CD4-positive, CD25-positive, alpha-beta regulatory T cell (primary cell): ENCODE data around the gene SPATA17. TPM values are rescaled to one million over a fixed set of nuclear protein-coding genes. Genes with fewer than 3 reads are reported as not detected.
A peak's percentile ranks its signal among the peaks of the same experiment; 100 is the strongest.

Experiments
- ATAC-seq, 2 donors: fragments of 150-1000 bp; cut with Tn5 transposase; one replicate each; pipeline ENCODE4 v1.10.0; 2021; ENCODE audit warnings: low read depth in 2 of 2, moderate number of reproducible peaks in 2 of 2, moderate library complexity in 1 of 2
- DNase-seq, 3 donors: peaks; one replicate each; pipeline versions ENCODE4 v3.0.0 to v3.0.0-alpha.2; 2012 to 2022; ENCODE audit warnings: mixed read lengths in 1 of 3
- H3K27ac ChIP-seq: one replicate; pipeline ENCODE4 v1.7.0; 2013; ENCODE audit warnings: mild to moderate bottlenecking, low read length; ENCODE audit not compliant: insufficient read depth, poor library complexity, severe bottlenecking
- H3K27me3 ChIP-seq: one replicate; pipeline ENCODE4 v1.7.0; 2013; ENCODE audit warnings: low read length; ENCODE audit not compliant: control insufficient read depth, insufficient read depth
- H3K36me3 ChIP-seq: one replicate; pipeline ENCODE4 v1.7.0; 2013; ENCODE audit warnings: mild to moderate bottlenecking, low read length, moderate library complexity; ENCODE audit not compliant: control insufficient read depth, insufficient read depth
- H3K4me1 ChIP-seq: 2 replicates; pipeline ENCODE4 v1.7.0; 2013; ENCODE audit warnings: mild to moderate bottlenecking, low read length; ENCODE audit not compliant: insufficient read depth, control insufficient read depth, poor library complexity, severe bottlenecking
- H3K4me3 ChIP-seq: one replicate; pipeline ENCODE4 v1.7.0; 2013; ENCODE audit warnings: low read depth, mild to moderate bottlenecking, low read length, moderate library complexity
- H3K9me3 ChIP-seq, 2 experiments: 1 replicate in 1 of 2; 2 replicates in 1 of 2; pipeline ENCODE4 v1.7.0; 2013; ENCODE audit warnings: low read length in 2 of 2, mild to moderate bottlenecking in 1 of 2, moderate library complexity in 1 of 2; ENCODE audit not compliant: control insufficient read depth in 2 of 2
- H3K27ac Mint-ChIP-seq, 3 donors: one replicate each; pipeline ENCODE4 v1.8.0; 2020 to 2022; ENCODE audit warnings: mild to moderate bottlenecking in 3 of 3, mixed read lengths in 3 of 3, moderate library complexity in 2 of 3
- H3K27me3 Mint-ChIP-seq: one replicate; pipeline ENCODE4 v1.8.0; 2022; ENCODE audit warnings: mild to moderate bottlenecking, mixed read lengths
- H3K36me3 Mint-ChIP-seq: one replicate; pipeline ENCODE4 v1.8.0; 2020; ENCODE audit warnings: mixed read lengths
- H3K4me1 Mint-ChIP-seq, 4 donors: one replicate each; pipeline ENCODE4 v1.8.0; 2020 to 2022; ENCODE audit warnings: mixed read lengths in 4 of 4, mild to moderate bottlenecking in 1 of 4
- H3K4me3 Mint-ChIP-seq, 4 donors: one replicate each; pipeline ENCODE4 v1.8.0; 2020 to 2022; ENCODE audit warnings: mild to moderate bottlenecking in 4 of 4, mixed read lengths in 4 of 4, moderate library complexity in 3 of 4
- H3K9me3 Mint-ChIP-seq, 7 donors: one replicate each; pipeline ENCODE4 v1.8.0; 2020 to 2022; ENCODE audit warnings: mixed read lengths in 7 of 7, mild to moderate bottlenecking in 3 of 7, moderate library complexity in 2 of 7
- polyA plus RNA-seq, 4 donors: library from polyadenylated mRNA; unstranded; fragments of 300-500 nt; fragmentation: Illumina TruSeq; gene quantifications; one replicate each; pipeline ENCODE4 v1.2.3, GENCODE V29; 2021
- total RNA-seq: library from RNA; stranded (reverse); gene quantifications from one replicate; pipeline ENCODE4 v1.2.3, GENCODE V29; 2022

The SPATA17 gene
- total and polyA plus RNA-seq, 5 donors from 2014 or later: not detected

DNA sequence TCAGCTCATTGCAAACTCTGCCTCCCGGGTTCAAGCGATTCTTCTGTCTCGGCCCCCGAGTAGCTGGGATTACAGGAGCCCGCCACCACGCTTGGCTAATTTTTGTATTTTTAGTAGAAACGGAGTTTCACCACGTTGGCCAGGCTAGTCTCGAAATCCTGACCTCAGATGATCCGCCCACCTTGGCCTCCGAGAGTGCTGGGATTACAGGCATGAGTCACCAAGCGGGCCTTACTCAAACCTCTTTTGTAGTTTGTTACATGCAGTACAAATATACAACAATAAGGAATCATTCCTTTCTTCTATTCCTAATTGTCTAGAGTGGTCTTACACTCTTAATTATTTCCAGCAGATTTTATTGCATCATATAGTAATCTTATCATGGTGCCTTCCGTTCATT lies 16.6 kb downstream of the SPATA17 start:
- Mint-ChIP-seq H3K36me3 (no peaks in the 10 kb centered on the region), H3K9me3 (no peaks in the 10 kb centered on the region), H3K4me3 (no peak overlapping the region), H3K27me3 (peaks cover 9% of the 10 kb centered on the region), H3K27ac (peak overlapping the region in 1 of 3 donors; percentile 21), H3K4me1 (no peaks in the 10 kb centered on the region)
- H3K9me3 ChIP-seq: no peaks in the 10 kb centered on the region
- H3K4me3 ChIP-seq: no peak overlapping the region
- H3K27me3 ChIP-seq: peaks cover 2% of the 10 kb centered on the region
- DNase-seq: no peak
- ATAC-seq: no peak
- no peak overlapping the region for H3K27ac ChIP-seq
- no peaks in the 10 kb centered on the region for H3K36me3 ChIP-seq
- H3K4me1 ChIP-seq: no peaks in the 10 kb centered on the region

DNA sequence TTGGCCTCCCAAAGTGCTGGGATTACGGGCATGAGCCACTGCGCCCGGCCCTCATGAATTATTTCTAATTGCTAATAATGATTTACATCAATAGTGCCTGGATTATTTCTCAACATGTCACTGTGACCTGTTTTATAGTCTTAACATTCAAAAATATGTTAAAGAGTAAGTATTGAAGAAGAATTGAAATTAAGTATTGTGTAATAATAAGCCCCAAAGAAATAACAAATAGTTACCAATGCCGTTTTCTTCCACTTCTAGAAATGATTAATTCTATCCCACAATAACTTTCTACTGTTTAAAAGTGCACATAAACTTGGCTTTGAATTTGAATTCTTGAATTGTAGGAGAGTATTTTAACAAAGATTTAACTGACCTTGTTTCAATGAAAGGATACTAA lies 19.5 kb downstream of the SPATA17 start:
- Mint-ChIP-seq H3K36me3 (no peaks in the 10 kb centered on the region), H3K27ac (no peak overlapping the region), H3K9me3 (no peaks in the 10 kb centered on the region), H3K27me3 (peaks cover 4% of the 10 kb centered on the region), H3K4me1 (no peaks in the 10 kb centered on the region), H3K4me3 (no peak overlapping the region)
- Histone ChIP-seq H3K27me3 (no peaks in the 10 kb centered on the region), H3K36me3 (no peaks in the 10 kb centered on the region), H3K4me1 (no peaks in the 10 kb centered on the region), H3K4me3 (no peak overlapping the region), H3K27ac (no peak overlapping the region), H3K9me3 (no peaks in the 10 kb centered on the region)
- ATAC-seq (no peak), DNase-seq (no peak)

DNA sequence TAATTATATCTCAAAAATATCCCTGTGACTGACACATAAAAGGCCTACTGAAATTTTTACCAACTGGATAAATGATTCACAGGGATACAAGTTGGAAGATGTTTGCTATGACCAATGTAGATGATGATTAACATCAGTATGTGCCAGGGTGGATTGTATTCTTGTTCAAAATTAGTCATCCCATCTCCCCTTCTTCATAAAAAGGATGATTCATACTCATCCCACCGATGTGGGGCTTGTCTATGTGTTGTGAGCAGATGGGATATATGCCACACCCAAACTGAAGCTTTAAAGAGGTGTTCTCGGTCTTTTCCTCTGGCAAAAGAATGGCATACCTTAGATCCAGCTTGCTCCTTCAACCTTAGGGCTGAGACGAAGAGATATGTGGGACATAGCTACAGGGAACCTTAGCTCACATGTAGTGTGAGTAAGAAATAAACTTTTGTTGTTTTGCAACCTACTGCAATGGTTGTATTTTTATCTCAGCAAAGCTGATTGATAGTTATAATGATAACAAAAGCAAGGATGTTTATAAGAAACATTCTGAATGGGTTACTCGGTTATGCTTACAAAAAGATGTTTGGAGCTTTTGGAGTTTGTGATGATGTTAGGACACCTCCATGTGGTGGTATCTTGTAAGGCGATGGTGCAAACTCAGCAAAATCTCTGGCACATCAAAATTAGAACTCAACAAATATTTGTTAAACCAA lies 29.4 kb downstream of the SPATA17 start:
- Mint-ChIP-seq H3K27me3 (peaks cover 3% of the 10 kb centered on the region), H3K27ac (no peak overlapping the region), H3K4me1 (peaks cover 0 to 4% (median 0%) of the 10 kb centered on the region in 4 donors), H3K4me3 (no peak overlapping the region), H3K36me3 (no peaks in the 10 kb centered on the region), H3K9me3 (peaks cover 0 to 3% (median 0%) of the 10 kb centered on the region in 7 donors)
- ATAC-seq (no peak), DNase-seq (peak in 1 of 3 donors; percentile 7)
- H3K9me3 ChIP-seq: no peaks in the 10 kb centered on the region
- no peaks in the 10 kb centered on the region for H3K36me3 ChIP-seq
- H3K4me3 ChIP-seq: no peak overlapping the region
- no peak overlapping the region for H3K27ac ChIP-seq
- H3K27me3 ChIP-seq: no peaks in the 10 kb centered on the region
- no peaks in the 10 kb centered on the region for H3K4me1 ChIP-seq

DNA sequence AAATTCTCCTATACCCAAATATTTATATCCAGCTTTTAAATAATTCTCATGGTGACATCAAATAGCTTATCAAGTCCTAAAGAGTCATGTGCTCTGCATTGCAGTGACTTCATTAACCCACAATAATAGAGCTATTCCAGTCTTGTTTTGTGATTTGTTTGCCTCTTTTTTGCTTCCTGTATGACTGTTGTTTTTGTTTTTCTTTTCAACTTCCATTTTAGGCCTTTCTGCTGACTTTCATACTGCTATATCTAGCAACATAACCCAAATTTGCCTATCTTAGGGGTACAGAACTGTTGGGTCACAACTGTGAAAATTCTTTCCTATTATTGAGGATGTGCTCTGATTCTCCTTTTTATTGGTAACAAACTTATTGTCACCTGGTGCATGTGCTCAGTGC lies 30.3 kb downstream of the SPATA17 start:
- no peak for ATAC-seq
- Mint-ChIP-seq H3K9me3 (peaks cover 0 to 3% (median 0%) of the 10 kb centered on the region in 7 donors), H3K4me1 (peaks cover 0 to 4% (median 0%) of the 10 kb centered on the region in 4 donors), H3K36me3 (no peaks in the 10 kb centered on the region), H3K4me3 (no peak overlapping the region), H3K27me3 (peaks cover 5% of the 10 kb centered on the region), H3K27ac (peak overlapping the region in 1 of 3 donors; percentile 65)
- DNase-seq: no peak
- H3K27ac ChIP-seq: no peak overlapping the region
- no peaks in the 10 kb centered on the region for H3K9me3 ChIP-seq
- H3K27me3 ChIP-seq: no peaks in the 10 kb centered on the region
- no peaks in the 10 kb centered on the region for H3K36me3 ChIP-seq
- H3K4me3 ChIP-seq: no peak overlapping the region
- H3K4me1 ChIP-seq: no peaks in the 10 kb centered on the region

DNA sequence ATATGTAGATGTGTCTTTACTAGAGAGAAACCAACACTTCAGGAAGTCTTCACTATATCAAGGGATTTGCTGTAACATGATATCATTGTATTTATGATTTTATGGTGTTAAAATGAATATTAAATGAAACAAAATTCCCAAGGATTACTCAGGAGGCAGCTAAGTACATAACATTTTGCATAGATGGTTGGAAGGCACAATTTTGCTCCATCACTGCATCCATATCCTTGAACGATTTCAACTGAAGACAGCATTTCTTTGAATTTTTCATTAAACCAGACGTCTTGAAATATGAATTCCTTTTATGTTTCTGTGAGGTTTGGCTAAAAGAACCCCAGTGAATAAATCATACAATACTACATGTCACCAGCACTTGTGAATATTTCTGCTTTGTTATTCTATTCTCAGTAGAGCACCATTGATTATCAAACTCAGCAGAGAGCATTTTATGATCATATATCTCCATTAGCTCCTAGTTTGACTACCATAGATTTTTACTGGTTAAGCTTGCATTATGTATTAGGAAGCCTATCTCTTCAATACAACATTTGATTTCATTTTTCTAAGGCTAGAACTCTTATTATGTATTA lies 37.3 kb downstream of the SPATA17 start:
- H3K27ac Mint-ChIP-seq: no peak overlapping the region
- no peaks in the 10 kb centered on the region for H3K36me3 Mint-ChIP-seq
- Histone ChIP-seq H3K4me1 (no peaks in the 10 kb centered on the region), H3K36me3 (no peaks in the 10 kb centered on the region), H3K9me3 (no peaks in the 10 kb centered on the region), H3K27me3 (no peaks in the 10 kb centered on the region), H3K4me3 (no peak overlapping the region), H3K27ac (no peak overlapping the region)
- ATAC-seq: no peak
- H3K27me3 Mint-ChIP-seq: peaks cover 24% of the 10 kb centered on the region
- H3K4me1 Mint-ChIP-seq: no peaks in the 10 kb centered on the region
- H3K9me3 Mint-ChIP-seq: no peaks in the 10 kb centered on the region
- H3K4me3 Mint-ChIP-seq: no peak overlapping the region
- no peak for DNase-seq

DNA sequence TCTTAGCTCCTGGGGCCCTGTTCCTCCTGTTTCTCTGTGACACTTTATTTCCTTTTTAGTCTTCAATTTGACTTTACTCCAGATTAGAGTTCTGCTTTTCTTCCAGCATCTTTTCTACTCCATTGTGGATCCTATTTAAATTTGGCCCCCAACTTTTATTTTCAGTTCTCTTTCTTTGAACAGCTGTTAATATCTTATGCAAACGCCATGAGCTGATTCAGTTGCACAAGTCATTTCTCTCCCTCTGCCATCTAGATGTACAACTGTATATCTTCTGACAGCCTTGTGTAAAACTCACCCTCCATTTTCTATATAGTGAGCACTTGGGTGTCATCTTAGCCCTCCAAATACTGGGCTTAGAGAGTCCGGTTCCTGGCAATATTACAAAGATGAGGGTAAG lies 42.2 kb downstream of the SPATA17 start:
- Histone ChIP-seq H3K4me3 (no peak overlapping the region), H3K36me3 (no peaks in the 10 kb centered on the region), H3K27ac (no peak overlapping the region), H3K27me3 (no peaks in the 10 kb centered on the region), H3K4me1 (no peaks in the 10 kb centered on the region), H3K9me3 (no peaks in the 10 kb centered on the region)
- Mint-ChIP-seq H3K9me3 (no peaks in the 10 kb centered on the region), H3K36me3 (no peaks in the 10 kb centered on the region), H3K27me3 (peaks cover 19% of the 10 kb centered on the region), H3K4me1 (no peaks in the 10 kb centered on the region), H3K4me3 (no peak overlapping the region), H3K27ac (no peak overlapping the region)
- DNase-seq: no peak
- ATAC-seq: no peak

DNA sequence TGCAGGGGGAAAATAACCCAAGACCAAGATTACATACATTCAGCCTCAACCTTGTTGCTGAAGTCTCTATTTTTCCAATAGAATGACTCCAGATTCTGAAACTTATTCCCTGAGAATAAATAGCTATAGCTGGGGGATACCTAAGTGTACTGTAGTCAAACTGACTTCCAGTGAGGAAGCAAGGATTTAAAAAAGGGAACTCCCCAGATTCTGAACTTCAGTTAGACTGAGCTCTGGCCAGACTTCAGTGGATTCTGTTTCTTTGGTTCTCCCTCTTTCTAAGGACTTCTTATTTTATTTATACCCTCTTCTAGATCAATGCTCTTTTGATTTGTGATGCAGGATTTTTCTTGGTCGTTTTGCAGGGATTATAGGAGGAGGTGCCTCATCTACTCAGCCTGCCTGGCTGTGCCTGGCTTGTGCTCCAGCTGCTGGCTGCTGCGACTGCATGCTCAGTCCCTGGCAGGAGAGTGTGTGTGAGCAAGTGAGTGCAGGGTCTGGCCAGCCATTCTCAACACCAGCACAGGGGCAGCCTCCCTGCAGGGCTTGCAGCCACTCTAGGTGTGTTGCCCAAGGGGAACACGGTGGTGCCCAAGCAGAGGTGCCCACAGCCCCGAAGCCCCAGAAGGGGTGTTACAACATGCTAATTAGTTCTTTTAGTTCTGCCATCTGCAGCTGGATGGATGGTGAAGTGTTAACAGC lies 43.0 kb downstream of the SPATA17 start:
- Mint-ChIP-seq H3K9me3 (no peaks in the 10 kb centered on the region), H3K36me3 (no peaks in the 10 kb centered on the region), H3K27me3 (peaks cover 19% of the 10 kb centered on the region), H3K4me3 (no peak overlapping the region), H3K27ac (no peak overlapping the region), H3K4me1 (no peaks in the 10 kb centered on the region)
- Histone ChIP-seq H3K4me1 (no peaks in the 10 kb centered on the region), H3K9me3 (no peaks in the 10 kb centered on the region), H3K27ac (no peak overlapping the region), H3K4me3 (no peak overlapping the region), H3K27me3 (no peaks in the 10 kb centered on the region), H3K36me3 (no peaks in the 10 kb centered on the region)
- DNase-seq (no peak), ATAC-seq (no peak)
